K562 (cell line): ENCODE results near the gene SFPQ. TPM values are rescaled to one million over a fixed set of nuclear protein-coding genes. Genes with fewer than 3 reads are reported as not detected.

ENCODE experiments used
- BRF1 ChIP-seq: IDR thresholded peaks from 3 replicates; pipeline ENCODE4 v1.6.1; 2011; ENCODE audit warnings: borderline replicate concordance, mild to moderate bottlenecking; ENCODE audit not compliant: insufficient read length; ENCODE audit errors: extremely low read depth
- CHD1 ChIP-seq: fragments of 200-600 bp; sonication (generic); IDR thresholded peaks from one replicate; pipeline ENCODE4 v1.6.1; 2012; ENCODE audit warnings: mild to moderate bottlenecking, moderate library complexity, low read length, inconsistent platforms
- E4F1 ChIP-seq: fragments of 250-450 bp; sonication (Bioruptor Pico); IDR thresholded peaks from 2 replicates; pipeline ENCODE4 v1.5.0; 2021; ENCODE audit warnings: mild to moderate bottlenecking, borderline replicate concordance
- ETV1 ChIP-seq: fragments of 450-650 bp; conservative IDR thresholded peaks from 2 replicates; pipeline ENCODE4 v1.6.1; 2016; ENCODE audit warnings: missing genetic modification characterization, control low read depth, low read depth, missing compliant biosample characterization
- EZH2 ChIP-seq: IDR thresholded peaks from 2 replicates; pipeline ENCODE4 v1.6.1; 2012; ENCODE audit warnings: low read depth, mild to moderate bottlenecking, inconsistent platforms, low read length, borderline replicate concordance
- GABPB1 ChIP-seq: sonication (generic); formaldehyde crosslinking; IDR thresholded peaks from 2 replicates; pipeline ENCODE4 v1.8.0; 2022; ENCODE audit warnings: mild to moderate bottlenecking, missing genetic modification reagents
- HDAC6 ChIP-seq: IDR thresholded peaks from 2 replicates; pipeline ENCODE4 v1.6.1; 2012; ENCODE audit warnings: low read depth, mild to moderate bottlenecking, control low read depth, inconsistent platforms, low read length, moderate library complexity
- KLF6 ChIP-seq: fragments of 250-450 bp; sonication (Bioruptor Pico); IDR thresholded peaks from 2 replicates; pipeline ENCODE4 v1.4.0; 2020; ENCODE audit warnings: mild to moderate bottlenecking, moderate library complexity, borderline replicate concordance
- ZBTB7A ChIP-seq: IDR thresholded peaks from 2 replicates; pipeline ENCODE4 v1.6.1; 2011; ENCODE audit warnings: low read depth, mild to moderate bottlenecking, low read length, moderate library complexity, borderline replicate concordance; ENCODE audit not compliant: control insufficient read depth
- ZNF134 ChIP-seq: fragments of 250-450 bp; sonication (Bioruptor Pico); conservative IDR thresholded peaks from 2 replicates; pipeline ENCODE4 v1.4.0; 2020
- ZNF583 ChIP-seq: fragments of 250-450 bp; sonication (Bioruptor Pico); IDR thresholded peaks from 2 replicates; pipeline ENCODE4 v1.4.0; 2020
- ZNF668 ChIP-seq: fragments of 250-450 bp; sonication (Bioruptor Pico); IDR thresholded peaks from 2 replicates; pipeline ENCODE4 v1.8.0; 2022; ENCODE audit warnings: mild to moderate bottlenecking, inconsistent platforms
- polyA plus RNA-seq, 8 experiments: library from polyadenylated mRNA; depleted of rRNA in 4 of 8; stranded (reverse) in 5 of 8; unstranded in 3 of 8; fragments of >200 nt; fragmentation: Nextera tagmentation in 2 of 8; fragmentation: Illumina TruSeq in 1 of 8; extraction: Ambion mirVana in 2 of 8; extraction: Trizol in 1 of 8; gene quantifications; 2 replicates each; pipeline versions ENCODE4 v1.2.1 to v1.2.3, GENCODE V29; 2011 to 2014; ENCODE audit warnings: inconsistent platforms in 1 of 8, missing spikeins in 1 of 8
- total RNA-seq, 7 experiments: library from RNA; depleted of rRNA in 6 of 7; stranded (reverse); fragments of >200 nt in 6 of 7; fragmentation: Illumina TruSeq in 2 of 7; extraction: Trizol in 2 of 7; gene quantifications; 2 replicates each; pipeline versions ENCODE4 v1.2.1 to v1.2.3, GENCODE V29; 2011 to 2021; ENCODE audit warnings: low replicate concordance in 1 of 7
- TF ChIP-seq, protein P1 (sequence below), 2 experiments: fragments of 450-650 bp; IDR thresholded peaks; 2 replicates each; pipeline ENCODE4 v1.6.1; 2016

Gene SFPQ
- total and polyA plus RNA-seq, 9 of the 15 experiments (the other 6 are each of a cell fraction or from before 2014, with no cell fraction given): 69.7 to 562 (median 399) TPM

- TF ChIP-seq EZH2 (no peak), KLF6 (CRISPR knock-in tag) (no peak), E4F1 (no peak), ZNF668 (CRISPR knock-in tag) (no peak), HDAC6 (no peak), CHD1 (no peak), ETV1 (tag) (no peak), ZNF134 (CRISPR knock-in tag) (no peak), GABPB1 (CRISPR knock-in tag) (no peak), ZBTB7A (no peak), ZNF583 (no peak), BRF1 (no peak)
- TF ChIP-seq, protein P1, sequence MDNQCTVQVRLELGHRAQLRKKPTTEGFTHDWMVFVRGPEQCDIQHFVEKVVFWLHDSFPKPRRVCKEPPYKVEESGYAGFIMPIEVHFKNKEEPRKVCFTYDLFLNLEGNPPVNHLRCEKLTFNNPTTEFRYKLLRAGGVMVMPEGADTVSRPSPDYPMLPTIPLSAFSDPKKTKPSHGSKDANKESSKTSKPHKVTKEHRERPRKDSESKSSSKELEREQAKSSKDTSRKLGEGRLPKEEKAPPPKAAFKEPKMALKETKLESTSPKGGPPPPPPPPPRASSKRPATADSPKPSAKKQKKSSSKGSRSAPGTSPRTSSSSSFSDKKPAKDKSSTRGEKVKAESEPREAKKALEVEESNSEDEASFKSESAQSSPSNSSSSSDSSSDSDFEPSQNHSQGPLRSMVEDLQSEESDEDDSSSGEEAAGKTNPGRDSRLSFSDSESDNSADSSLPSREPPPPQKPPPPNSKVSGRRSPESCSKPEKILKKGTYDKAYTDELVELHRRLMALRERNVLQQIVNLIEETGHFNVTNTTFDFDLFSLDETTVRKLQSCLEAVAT (IDR thresholded peaks at IDR 0.05): no peak
These were observed 12.1 kb downstream of the SFPQ start (continued) for GRCh38 chr1:35180776-35181374.
